Hepatocyte (in vitro differentiated cells): ENCODE measurements around the gene ZPR1.

Experiments used
- CTCF ChIP-seq: fragments of 200-600 bp; sonication (generic); IDR thresholded peaks from 2 replicates; pipeline ENCODE4 v1.5.1; 2016; ENCODE audit warnings: antibody characterized with exemption, mild to moderate bottlenecking; ENCODE audit not compliant: poor library complexity
- EZH2 ChIP-seq: fragments of 200-600 bp; sonication (generic); IDR thresholded peaks from 2 replicates; pipeline ENCODE4 v1.6.1; 2016; ENCODE audit warnings: antibody characterized with exemption, mild to moderate bottlenecking, borderline replicate concordance
- EZH2phosphoT487 ChIP-seq: fragments of 200-600 bp; sonication (generic); IDR thresholded peaks from one replicate; pipeline ENCODE4 v1.6.1; 2018; ENCODE audit warnings: antibody characterized with exemption, mild to moderate bottlenecking, low read depth, moderate library complexity; ENCODE audit not compliant: unreplicated experiment, severe bottlenecking

GRCh38 chr11:116825434-116825833 lies 37.6 kb upstream of the ZPR1 start:
- no peak for TF ChIP-seq CTCF
- TF ChIP-seq EZH2phosphoT487 = no peak
- TF ChIP-seq EZH2 = no peak
